GM19035 (cell line): ENCODE results near the gene GNG10.

Experiments
- ATAC-seq: cut with Tn5 transposase; IDR thresholded peaks from one replicate; pipeline ENCODE4 v1.9.1; 2021; ENCODE audit not compliant: unreplicated experiment

The GNG10 gene

GRCh38 chr9:111719541-111719940 lies 58.1 kb downstream of the GNG10 start:
- ATAC-seq: no peak
